GM18861 (cell line): Measurements from ENCODE around the gene CIT.

ENCODE experiments used
- ATAC-seq: cut with Tn5 transposase; IDR thresholded peaks from one replicate; pipeline ENCODE4 v1.9.1; 2021; ENCODE audit not compliant: unreplicated experiment

CIT gene

GRCh38 chr12:119681728-119682638 is 195.1 kb downstream of the CIT start:
- peak; percentile 56 for ATAC-seq

DNA sequence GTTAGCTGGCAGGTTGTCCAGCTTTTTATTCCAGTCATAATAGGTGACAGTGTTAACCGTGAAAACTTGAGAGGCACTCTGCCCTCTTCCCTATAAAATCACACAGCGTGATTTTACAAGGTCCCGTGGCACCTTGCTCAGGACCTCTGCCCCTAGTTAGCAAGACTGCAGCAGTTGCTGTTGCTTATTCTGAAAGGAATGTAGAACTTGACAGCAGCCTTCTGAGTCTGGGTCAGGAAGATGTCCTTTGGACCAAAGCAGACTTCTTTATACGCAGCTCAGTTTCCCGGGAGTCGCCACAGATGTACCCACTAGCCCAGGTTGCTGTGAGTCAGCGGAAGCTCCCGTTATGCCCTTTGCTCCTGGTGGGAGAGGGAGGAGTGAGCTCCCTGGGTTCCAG is 196.0 kb downstream of the CIT start:
- ATAC-seq: no peak

GRCh38 chr12:119679490-119679889 is 197.6 kb downstream of the CIT start:
- no peak for ATAC-seq

GRCh38 chr12:119679081-119679480 is 198.0 kb downstream of the CIT start:
- ATAC-seq: no peak

DNA sequence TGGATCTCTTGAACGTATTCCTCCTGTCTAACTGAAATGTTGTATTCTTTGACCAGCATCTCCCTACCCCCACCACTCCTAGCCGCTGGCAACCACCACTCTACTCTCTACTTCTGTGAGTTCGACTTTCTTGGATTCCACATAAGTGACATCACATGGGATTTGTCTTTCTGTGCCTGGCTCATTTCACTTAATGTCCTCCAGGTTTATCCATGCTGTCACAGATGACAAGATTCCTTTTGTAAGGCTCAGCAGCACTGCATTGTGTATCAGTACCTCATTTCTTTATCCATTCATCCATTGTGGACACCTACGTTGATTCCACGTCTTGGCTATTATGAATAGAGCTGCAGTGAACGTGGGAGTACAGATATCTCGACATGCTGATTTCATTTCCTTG is 198.7 kb downstream of the CIT start:
- ATAC-seq: no peak

DNA sequence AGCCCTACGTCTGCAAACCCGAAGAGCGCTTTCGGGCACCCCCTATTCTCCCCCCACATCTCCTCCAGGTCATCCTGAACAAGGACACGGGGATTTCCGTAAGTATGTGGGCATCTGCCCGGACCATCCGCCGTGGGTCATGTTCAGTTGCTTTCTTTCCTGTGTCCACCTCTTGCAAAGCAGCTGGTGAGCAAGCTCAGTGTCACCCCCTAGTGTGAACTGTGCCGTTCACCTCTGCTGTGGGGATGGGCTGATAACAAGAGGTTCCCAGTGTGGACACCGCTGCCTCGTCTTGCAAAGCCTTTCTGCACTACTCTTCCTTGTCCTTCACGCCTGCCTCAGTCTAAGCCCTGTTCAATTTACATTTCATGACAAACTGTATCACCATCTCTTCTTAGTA is 200.5 kb downstream of the CIT start:
- ATAC-seq: no peak

DNA sequence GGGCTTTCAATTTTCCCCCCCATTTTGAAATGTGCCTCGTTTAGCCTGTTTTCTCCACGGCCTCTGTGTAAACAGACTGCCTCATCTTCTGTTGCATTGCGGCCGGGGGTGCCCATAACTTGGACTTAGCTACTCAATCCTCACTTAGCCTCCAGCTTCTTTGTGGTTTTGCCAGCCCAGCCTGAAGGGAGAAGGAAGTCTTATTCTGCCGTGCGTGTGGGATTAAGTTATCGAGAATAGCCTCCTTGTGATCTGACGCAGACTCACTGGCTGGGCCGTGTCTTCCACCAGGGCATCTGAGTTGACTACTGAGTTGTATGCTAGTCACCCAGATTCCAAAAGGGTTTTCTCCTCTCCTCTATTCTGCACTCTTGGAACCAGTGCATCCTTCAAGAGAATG is 201.1 kb downstream of the CIT start:
- ATAC-seq: no peak

DNA sequence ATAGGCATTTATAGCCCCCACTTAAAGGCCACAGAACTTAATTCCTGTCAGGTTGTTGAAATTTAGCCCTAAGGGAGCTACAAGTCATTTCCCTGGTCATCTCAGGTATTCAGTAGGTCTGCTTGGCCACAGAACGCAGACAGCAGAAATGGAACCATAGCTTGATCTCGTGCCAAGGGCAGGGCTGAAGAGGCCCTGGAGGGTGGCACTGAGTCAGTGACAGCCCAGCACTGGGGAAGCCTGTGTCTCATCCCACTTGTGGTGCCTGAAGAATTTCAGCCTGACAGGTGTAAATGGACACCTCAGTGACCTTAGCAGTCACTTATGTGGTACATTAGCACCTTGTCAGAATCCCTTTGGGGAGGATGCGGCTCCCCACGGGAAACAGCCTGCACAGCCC is 202.6 kb downstream of the CIT start:
- no peak for ATAC-seq

DNA sequence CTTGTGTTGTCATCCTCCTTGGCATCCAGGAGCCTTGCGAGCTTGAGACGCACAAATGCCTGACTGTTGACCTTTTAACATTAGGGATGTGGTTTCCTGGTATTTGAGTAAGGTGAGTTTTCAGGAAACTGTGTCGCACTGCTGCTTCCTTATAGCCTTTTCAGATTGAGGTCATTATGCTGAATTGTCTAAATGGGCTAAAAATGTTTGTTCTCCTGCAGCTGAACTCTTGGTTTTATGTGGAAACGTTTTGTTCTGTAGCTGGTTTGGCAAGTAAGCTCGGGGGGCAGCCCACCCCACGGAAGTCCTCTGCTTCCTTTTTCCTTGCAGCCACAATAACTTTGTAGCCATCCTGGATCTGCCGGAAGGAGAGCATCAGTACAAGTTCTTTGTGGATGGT is 203.5 kb downstream of the CIT start:
- ATAC-seq: no peak

- ATAC-seq: no peak
Observed at GRCh38 chr12:119672194-119672593, 204.9 kb downstream of the CIT start.

DNA sequence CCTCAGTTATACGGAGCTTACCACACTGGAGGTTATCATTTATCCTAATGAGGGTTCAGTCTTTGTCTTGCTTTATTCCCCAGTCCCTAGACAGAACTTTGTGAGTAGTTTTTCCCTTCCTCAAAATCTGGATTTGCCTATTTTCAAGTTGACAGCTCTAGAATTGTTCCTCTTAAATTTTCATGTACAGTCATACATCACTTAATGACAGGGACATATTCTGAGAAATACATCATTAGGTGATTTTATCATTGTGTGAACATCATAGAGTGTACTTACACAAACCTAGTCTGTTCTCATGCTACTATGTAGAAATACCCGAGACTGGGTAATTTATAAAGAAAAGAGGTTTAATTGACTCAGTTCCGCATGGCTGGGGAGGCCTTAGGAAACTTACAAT is 206.1 kb downstream of the CIT start:
- no peak for ATAC-seq

DNA sequence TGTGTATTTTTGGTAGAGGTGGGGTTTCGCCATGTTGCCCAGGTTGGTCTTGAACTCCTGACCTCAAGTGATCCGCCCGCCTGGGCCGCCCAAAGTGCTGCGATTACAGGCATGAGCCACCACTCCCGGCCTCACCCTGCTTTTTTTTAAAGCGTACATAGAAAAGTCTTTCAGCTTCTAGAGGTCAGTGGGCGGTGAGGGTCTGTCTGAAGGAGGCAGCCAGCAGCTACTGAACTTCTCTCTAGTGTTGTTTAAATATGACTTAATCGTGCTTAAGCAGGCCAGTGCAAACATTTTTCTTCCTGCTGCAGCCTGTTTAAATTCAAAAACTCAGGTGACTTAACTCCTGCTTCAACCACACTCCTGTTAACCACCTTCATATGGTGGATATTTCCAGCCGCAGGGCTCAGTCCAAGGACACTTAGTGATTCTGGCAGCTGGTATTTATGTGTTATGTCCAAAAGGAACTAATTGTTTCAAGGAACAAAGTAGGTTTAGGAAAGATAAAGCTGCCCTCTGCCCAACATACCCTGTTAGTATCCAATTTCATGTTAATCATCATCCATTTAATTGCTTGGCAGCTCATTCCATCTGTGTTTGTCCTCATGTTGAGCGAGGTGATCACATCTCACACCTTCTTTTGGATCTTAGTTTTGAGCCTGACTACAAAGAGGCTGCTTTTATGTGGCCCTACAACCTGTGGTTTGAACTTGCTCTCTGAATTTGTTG is 207.2 kb downstream of the CIT start:
- no peak for ATAC-seq

GRCh38 chr12:119668324-119668841 is 208.7 kb downstream of the CIT start:
- no peak for ATAC-seq

DNA sequence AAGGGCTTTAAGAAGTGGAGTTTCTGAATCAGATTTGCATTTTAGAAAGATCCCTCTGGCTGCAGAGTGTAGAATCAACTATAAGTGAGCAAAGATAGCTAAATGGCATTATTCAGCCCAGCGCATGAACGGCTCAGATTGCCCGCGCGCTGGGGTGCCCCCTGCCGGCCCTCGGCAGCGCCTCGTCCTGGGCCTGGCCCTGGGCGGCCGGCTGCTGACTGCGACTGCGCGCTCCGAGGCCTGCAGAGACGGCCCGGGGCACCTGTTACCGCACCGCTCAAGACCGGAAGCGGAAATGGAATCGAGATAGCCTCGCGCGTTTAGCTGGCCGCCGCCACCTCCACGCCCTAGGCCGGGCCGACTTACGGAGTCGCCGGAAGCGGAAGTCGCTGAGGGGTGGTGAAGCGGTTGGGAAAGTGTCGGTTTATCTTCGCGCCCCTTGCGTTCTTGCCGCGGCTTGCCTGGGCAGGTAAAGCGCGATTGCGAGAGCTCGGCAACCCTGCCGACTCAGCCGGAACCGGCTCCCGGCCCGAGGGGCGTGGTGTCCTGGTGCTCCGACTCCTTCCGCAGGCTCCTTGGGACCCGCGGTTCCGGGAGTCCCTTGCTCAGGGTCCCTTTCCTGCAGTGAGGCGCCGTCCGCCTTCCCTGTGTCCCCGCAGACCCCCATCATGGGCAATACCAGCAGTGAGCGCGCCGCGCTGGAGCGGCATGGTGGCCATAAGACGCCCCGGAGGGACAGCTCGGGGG is 209.4 kb downstream of the CIT start, which contains the start of gene PRKAB1:
PRKAB1 (plus strand) TSS at position 557 of the 747 bp plus-strand sequence; CDS start at position 669, 112 bp downstream.
- peak; percentile 88 for ATAC-seq

DNA sequence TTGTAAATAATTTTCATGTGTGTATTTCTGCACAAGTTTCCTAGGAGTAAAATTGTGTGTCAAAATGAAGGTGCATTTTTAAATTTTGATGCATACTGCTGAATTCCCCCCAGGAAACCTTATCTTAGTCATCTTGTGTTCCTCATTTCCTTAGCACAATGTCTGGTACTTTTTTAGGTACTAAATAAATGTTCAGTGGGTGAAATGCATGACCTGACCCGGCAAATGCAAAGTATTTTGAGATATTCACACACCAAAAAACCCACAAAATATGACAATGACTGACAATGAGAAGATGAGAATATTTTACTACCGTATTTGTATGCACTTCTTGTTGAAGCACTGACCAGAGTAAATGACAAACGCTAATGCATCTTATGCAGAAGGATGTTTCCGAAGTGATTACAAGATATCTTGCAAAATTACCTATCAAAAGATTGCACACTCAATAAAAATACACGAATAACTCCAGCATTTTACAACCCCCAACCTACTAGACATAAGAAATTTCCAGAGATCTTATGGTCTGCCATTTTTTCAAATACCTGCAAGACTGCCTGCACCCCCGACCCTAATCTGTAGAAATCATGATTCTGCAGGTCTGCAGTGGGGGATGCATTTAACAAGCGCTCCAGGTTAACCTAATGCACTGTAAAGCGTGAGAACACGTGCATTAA is 210.1 kb downstream of the CIT start:
- ATAC-seq: no peak

- ATAC-seq: no peak
Observed at GRCh38 chr12:119666226-119666795, 210.8 kb downstream of the CIT start.

- no peak for ATAC-seq
Observed at GRCh38 chr12:119665164-119665929, 211.8 kb downstream of the CIT start.

DNA sequence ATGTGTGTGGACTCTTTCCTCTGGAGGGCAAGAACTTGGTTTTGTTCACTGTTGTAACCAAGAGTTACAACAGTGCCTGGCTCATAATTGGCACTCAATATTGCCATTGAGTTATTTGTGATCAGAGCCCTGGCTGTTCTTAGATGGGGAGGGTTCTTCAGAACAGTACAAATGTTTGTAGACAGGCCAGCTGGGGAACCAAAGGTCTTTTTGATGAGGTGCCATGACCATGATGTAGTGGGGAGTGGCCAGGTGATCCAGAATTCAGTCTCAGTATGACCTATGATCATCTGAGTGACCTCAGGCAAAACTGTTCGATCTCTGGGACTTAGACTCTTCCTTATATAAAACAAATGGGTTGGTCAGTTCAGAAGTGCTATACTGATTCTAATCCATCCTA is 212.5 kb downstream of the CIT start:
- no peak for ATAC-seq

DNA sequence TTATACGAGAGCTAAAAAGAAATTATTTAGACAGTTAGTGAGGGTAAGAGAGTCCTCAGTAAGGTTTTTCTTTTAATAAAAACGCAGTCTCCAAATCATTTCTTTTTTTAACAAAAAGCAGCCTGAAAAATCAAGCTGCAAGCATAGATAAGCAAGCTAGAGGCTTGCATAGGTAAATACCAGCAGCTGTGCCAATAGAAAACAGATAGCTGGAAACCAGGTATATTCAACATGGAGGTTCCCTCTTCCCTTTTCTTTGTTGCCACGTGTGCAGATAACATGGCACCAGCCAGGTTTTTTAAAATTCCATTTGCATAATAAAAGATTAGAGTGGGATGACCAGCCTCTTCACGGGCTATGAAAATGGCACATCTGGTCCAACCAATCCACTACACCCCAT is 215.2 kb downstream of the CIT start:
- no peak for ATAC-seq

DNA sequence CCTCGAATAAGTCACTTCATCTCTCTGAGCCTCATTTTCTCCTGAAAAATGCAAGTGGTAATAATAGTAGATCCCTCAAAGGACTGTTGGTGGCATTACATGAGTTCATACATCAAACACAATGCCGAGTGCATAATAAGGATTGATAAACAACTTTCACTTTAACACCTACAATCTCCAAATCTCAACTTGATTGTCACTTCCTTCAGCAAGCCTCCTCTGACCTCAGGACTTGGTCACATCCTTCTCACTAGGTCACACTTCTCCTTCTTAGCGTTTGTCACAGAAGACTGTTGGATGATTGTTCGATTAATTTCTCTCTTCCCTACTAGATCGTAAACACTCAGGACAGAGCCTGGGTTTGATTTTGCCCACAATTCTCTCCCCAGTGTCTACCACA is 217.0 kb downstream of the CIT start:
- no peak for ATAC-seq
